Activated CD4-positive, CD25-positive, alpha-beta regulatory T cell treated with anti-CD3 and anti-CD28 coated beads, Interleukin-2, amount 50 U/mL, for 24 hours (primary cell): ENCODE measurements around the gene TMEM72.
A peak's percentile ranks its signal among the peaks of the same experiment; 100 is the strongest.
"Not testable (repeated sequence)": the region's sequence is repeated elsewhere in the genome, so short reads cannot be mapped to it uniquely, and the experiment has no call there.

Source experiments
- ATAC-seq, 2 donors: fragments of 150-1000 bp; cut with Tn5 transposase; one replicate each; pipeline ENCODE4 v1.10.0; 2021; ENCODE audit warnings: mild to moderate bottlenecking in 1 of 2, moderate library complexity in 1 of 2

Gene TMEM72

DNA sequence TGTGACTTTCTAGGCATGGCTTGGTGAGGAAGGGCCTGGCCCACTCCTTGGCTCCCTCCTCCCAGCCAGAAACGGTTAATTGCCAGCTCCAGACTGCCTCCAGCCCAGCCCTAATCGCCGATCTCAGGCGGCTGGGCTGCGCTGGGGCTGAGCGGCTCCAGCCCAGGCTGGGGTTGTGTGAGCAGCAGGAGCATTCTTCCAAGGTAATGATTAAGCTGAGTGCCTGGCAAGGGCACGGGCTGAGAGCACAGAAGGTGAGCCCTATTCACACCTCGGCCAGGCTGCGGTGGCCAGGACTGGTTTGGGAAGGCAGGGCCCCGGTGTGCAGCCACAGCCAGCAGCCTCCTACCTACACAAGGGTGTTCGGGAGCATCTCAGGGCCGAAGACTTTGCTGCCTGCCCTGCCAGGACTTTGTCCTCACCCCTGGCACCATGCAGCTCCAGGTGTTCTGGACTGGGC, at the start of gene TMEM72:
TSS of gene TMEM72 (plus strand) at position 257 of the 460 bp plus-strand sequence. CDS start at position 433, 176 bp downstream.
- ATAC-seq = no peak

DNA sequence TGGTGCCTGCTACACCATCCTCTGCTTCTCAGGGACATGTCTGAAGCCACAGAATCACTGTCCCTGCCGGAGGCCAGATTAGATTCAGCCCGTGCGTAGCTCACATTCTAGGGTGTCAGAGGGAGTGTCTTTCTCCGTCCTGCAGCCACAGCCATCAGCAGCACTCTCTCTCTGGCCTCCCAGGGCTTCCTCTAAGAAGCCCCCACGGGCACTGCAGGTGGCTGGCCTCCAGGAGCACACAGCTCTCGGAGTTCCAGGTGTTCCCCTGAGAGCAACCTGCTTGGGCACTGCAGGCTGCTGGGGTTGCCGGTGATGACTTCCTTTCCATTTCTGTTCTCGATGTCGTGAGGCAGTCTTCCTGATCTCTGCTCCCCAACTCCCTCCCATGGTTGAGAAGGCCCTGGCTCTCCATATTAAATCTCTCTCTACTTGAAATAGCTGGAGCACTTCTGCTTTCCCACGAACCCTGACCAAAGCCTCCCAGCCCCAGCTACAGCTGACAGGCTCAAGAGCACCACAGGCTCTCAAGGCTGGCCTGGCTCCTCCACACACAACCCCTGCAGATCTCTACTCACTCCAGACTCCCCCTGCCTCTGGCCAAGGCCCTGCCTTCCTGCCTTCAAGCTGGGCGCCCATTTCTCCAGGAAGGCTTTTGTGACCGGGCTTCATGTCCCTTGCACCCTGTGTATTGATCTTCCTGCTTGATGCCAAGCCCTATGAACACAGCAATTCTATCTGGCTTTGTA, 49.0 kb upstream of the TMEM72 start:
- no peak for ATAC-seq

DNA sequence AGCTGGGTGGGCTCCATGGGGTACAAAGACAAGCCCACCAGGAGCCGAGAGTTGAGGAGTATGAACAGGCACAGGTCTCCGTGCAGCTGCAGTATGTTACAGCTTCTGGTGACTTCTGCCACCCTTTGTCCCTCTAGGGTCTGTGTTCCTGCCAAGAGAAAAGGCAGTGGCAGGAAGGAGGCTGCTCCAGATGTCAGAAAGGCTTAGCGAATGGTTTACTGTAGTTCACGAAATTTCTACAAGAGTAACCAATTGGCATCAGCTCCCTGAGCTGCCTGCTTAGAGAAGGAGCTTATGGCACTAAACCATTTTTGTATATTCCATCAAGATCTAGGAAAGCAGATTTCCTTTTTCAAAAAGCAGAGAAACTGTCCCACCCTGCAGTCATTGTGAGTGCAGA, 48.2 kb upstream of the TMEM72 start:
- no peak for ATAC-seq

DNA sequence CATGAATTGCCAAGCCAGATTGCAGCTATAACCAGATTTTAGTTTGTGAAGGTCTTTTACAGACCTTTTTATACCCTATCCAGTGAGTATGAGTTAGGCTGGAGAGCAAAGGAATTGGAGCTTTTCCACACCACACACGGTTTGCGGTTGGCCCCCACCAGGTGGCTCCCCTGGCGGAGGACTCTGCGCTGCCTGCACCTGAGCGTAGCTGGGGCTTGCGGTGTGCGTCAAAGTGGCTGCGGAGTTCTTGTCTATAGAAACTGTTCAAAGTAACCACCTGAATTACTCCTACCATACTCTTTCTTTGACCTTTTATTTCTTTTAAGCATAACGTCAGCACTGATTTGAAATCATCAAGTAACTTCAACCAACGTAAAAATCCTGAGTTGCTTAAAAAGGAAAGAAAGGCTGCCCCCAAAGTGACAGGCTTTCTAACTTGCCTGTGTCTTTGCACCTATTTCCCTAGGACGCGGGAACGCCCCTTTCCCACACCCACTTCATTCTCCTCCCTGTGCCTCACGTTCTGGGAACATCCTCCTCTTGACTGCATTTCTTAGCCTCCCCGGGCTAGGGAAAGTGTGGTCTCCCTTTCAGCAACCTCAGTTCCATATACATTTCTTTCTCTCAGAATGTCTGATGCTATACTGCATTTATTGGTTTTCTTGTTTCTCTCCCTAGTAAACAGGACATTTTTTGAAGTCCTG, 47.6 kb upstream of the TMEM72 start:
- no peak for ATAC-seq

DNA sequence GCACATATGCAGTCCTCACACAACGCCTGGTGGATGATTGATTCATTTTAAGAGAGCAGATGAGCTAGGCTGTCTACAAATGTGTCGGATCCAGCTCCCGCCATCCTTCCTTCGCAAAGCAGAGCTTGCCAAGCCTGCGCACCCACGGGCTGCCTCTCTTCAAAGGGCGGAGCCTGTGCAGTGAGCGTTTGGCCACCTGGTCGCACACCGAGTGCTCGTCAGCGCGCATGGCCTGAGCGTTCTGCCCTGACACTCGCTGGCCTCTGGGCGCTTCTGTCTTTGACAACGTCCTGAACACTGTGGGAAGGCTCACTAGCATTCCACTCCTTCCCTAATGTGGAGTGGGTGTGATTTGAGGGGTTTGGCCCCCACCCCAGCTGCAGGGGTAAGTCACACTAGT, 47.1 kb upstream of the TMEM72 start:
- peak; percentile 31 to 43 for ATAC-seq

DNA sequence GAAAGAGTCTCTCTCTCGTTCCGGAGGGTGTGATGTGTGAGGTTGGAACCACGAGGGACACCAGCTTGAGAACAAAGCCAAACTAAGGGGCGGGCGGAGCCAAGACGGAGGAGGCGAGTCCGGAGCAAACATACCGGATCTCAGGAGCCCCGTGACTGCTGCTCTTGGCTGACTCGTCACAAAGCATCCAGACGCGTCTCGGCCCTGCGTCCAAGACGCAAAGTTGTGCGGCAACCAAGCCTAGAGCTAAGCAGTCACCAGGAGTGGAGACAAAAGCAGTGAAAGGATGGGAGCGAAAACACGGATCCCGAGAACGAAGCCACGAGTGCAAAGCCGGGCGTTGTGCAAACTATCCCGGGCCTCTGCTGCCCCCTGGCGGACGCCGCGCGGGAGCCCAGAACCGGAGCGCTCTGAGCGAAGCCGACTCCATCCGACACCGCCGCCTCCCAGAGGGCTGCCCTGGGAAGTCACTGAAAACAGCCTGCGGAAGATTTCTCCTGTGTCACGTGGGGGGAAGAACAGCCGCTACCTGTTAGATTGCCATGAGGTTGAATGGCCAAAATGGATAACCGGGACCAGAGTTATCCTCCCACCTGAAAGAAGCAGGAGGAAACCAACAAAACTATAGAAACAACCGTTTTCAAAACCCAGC, 46.4 kb upstream of the TMEM72 start:
- peak; percentile 84 to 88 for ATAC-seq

DNA sequence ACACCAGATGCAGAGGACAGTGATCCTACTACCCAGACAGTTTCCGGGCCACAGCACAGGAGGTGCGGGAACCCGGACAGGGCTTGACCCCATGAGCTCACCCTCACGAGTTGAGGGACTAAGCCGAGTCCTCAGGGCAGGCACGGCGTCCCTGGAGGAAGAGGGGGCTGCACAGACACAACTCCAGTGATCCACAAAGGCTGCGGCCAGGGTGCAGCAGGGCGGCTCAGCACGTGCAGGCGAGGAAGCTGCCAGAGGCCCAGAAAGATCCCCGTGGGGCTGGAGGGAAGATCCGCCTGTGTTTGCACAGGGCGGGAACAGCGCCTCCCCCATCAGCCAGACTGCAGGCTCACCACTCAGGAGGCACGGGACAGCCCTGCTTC, 45.9 kb upstream of the TMEM72 start:
- no peak for ATAC-seq

DNA sequence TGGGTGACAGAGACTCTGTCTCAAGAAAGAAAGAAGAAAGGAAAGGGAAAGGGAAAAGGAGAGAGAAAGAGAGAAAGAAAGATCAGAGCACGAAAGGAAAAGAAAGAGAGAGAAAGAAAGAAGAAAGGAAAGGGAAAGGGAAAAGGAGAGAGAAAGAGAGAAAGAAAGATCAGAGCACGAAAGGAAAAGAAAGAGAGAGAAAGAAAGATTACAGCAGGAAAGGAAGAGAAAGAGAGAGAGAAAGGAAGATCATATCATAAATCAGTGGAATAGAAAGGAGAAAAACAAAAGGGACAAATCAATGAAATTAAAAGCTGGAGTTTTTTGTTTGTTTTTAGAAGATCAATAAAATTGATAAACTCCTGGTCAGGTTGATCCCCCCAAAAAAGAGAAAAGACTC, 44.8 kb upstream of the TMEM72 start:
- ATAC-seq = not testable (repeated sequence)

DNA sequence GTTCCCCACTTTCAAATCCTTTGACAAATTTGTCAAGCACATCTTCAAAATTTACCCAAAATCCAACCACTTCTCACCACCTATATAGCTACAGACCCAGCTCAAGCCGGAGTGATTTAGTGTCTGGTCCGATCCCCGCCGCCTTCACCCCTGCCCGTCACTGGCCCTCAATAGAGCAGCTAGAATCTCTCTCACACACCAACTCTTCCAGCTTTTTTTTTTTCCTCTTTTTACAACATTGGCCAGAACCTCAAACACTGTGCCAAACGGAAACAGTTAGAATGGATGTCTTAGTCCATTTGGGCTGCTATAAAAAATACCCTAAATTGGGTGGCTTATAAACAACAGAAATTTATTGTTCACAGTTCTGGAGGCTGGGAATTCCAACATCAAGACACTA, 41.1 kb upstream of the TMEM72 start:
- ATAC-seq = no peak

DNA sequence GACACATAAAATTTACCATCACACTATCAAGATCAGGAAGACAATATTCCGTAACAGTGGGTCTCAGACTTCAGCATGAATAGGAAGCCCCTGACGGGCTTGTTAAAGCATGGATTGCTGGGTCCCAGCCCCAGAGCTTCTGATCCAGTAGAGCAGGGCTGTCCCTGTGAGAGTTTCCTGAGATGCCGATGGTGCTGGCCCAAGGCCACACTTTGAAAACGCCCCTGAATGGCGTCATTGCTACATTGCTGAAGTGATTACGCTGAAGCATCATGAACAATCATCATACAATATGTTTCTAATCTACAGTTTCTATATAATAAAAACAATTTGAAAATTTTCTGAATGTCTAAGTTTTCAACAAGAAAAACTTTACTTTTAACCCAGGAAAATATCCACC, 38.0 kb upstream of the TMEM72 start:
- ATAC-seq = no peak

DNA sequence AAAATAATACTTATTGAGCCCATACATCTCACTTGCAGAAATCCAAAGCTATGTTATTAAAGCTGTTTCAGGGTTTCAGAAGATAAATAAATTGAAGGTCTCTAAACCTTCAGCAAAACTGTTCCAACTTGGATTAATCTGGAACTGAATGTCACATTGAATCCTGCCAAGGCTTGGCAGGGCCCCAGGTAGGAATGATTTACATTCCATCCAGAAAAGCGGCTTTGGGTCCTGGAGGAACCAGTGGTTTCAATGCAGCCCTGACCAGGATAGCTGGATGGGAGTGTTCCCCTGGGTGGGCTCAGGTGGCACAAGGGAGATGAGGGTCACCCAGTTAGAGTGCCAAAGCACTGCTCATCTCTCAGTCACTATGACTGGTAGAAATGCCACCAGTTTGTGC, 37.0 kb upstream of the TMEM72 start:
- no peak for ATAC-seq

DNA sequence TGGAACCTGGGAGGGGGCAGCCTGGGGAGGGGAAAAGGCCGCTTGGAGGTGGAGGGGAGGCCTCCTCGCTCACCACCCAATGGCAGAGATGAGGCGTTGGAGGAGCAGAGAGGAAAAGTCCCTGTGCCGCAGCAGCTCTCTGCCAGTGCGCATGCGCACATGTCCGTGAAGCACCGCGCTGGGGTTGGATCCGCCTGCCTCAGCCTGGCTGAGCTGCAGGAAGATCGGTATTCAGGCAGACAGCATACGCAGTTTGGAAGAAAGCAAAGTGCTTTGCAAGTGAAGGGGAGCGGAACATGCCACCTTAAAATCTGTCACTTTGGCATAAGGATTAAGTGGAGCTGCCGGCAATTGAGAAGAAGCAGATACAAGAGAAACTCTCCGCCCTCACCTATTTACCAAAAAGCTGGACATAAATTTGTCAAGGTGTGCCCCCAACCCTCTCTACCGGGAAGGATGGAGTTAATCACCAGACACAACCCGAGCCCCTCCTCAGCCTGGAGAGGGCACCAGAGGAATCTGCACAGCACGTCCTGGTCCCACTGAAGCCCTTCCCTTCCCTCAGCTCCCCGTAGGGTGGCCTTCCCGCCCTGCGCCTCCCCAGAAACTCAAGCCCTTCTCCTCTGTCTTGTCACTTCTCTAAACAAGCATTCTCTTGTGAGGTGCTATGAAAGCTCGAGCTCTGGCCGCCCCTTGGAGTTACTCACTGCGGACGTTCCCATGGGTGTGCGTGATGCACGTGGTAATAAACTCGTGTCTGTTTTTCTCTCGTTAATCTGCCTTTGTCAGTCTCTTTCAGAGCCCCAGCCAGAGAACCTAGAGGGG, 32.2 kb upstream of the TMEM72 start:
- ATAC-seq = peak; percentile 73 to 74

DNA sequence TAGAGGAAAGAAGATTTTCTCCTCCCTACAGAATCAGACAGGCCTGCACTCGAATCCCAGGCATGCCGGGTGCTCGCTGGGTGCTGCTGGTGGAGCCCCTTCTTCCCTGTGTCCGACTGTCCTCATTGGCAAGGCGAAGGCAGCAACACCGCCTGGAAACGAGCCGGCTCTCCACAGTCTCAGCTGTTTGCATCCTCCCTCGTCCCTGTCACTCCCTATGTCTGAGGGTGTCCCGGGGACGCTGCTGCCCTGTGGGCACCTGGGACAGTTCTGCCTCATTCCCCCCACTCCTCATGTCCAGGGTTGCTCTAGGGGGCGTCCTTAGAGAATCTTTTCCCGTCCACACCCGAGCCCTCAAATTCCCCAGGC, 31.6 kb upstream of the TMEM72 start:
- no peak for ATAC-seq

DNA sequence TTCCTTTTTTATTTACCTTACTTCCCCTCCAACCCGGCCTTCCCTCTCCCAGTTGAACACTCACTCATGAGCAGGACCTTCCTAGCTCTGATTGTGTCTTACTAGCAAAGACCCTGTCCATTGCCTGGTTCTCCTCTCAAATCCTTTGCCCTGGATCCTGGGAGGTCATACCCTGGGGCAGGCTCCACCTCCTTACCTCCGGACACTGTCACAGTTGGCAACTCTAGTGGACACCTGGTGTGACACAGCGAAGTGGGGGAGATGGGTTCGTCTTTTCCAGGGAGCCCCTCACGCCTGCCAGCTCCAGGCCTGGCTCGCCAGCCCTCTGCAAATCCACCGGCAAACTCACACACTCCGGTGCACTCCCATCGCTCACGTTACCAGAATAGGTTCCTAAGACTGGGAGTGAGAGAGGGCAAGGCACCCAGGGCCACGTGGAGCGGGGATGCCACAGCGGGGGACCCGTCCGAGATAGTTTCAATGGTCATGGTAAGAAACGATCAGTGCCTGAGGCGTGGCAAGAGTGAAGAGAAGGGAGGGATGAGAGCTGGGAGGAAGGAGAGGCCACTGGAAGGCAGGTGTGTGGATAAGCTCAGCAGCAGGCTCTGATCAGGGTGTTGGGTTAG, 30.9 kb upstream of the TMEM72 start:
- ATAC-seq = no peak

DNA sequence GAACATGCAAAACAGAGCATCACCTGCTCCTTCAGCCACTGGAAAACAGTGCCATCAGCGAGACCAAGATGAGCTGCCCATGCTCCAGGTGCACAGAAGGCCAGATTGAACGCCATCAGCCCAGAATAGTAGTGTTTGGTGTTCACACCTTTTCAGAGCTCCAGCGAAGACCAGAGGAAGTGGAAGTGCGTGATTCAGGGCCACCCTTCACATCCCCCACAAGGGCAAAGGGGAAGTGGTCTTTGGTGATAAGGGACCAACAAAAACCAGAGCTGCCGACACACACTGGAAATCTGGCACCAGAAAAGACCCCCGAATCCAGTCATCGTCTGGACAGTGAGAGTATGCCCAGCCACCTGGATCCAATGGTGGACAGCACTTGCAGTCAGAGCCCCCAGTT, 29.5 kb upstream of the TMEM72 start:
- no peak for ATAC-seq

DNA sequence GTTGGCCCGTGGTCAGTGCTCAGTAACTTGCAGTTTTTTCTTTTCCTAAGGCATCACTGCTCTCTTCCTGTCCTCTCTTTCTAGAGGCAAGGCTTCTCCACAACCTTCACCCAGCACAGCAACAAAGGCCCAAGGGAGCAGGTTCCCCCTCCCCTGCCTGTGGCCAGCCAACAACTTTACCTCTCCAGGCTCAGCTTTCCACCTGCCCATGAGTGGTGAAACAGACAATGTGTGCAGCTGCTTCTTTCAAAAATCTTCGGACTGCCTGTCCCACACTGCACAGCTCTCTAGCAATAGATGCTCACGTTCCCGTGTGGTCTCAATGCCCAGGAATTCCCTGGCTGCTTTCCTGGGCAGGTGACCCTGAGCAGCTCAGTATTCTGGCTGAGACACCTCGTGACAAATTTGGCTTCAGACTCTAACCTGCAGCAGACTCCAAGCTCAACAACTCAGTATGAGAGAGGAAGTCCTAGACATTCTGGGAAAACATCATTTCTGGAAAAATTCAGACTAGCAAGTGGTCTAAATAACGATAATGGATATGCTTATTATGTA, 28.9 kb upstream of the TMEM72 start:
- ATAC-seq = no peak

DNA sequence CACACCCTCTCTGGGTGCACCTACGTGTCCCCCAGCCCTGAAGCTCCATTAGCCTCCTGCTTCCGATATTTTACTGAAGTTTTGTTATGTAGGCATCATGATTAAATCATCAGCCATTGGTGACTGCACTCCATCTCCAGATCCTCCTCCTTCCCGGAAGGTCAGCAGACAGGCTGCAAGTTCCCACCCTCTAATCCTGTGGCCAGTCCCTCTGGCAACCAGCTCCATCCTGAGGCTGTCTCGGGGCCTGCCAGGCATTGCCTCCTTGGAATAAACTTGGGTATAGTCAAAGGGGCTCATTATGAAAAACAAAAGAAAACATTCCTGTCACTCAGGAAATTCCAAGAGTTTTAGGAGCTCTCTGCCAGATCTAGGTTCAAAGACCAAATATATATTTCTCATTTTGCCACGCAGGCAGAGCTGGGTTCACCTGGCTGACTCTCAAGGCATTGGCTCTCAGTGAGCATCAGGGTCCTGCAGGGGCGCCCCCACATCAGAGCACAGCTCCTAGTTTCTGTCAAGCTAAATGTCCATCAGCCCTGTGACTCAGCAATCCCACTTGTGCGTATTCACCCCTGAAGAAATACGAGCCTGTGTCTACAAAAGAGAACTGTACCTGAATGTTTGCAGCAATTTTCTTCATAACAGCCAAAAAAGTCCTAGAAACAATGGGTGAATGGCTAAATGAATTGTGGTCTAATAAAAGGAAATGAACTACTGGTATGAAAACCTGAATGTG, 27.4 kb upstream of the TMEM72 start:
- ATAC-seq = no peak

DNA sequence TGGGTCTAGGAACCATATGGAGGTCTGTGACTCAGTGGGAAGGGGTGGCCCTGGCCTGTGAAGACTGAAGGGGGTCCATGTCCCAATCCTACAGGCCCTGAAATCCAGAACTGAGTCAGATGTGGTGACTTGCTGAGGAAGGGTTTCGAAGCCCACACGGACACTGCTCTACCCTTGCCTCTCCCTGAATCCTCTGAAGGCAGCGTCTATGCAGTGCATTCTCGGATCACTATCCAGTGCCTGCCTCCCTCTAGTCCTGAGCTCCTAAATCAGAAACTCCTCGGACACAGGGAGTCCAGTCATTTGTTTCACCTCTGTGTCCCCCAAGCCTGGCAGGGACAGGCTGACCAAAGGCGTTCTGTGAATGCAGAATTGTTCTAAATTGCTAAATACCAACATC, 25.4 kb upstream of the TMEM72 start:
- no peak for ATAC-seq

DNA sequence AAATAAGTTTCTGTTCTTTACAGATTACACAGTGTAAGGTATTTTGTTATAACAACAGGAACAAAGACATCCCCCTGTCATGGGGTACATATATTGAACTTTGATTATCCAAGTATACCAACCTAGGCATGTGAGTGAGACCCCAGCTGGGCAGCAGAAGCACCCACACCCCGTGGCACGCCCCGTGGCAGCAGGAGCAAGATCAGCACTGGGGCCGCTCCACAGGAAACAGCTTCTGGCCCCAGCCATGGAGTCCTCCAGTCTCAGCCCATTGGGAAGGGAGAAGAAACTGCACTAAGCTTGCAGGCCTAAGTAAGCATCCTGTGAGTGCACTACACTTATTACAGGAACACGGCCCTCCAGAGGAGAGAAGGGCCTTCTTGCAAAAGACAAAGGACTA, 24.2 kb upstream of the TMEM72 start:
- no peak for ATAC-seq

DNA sequence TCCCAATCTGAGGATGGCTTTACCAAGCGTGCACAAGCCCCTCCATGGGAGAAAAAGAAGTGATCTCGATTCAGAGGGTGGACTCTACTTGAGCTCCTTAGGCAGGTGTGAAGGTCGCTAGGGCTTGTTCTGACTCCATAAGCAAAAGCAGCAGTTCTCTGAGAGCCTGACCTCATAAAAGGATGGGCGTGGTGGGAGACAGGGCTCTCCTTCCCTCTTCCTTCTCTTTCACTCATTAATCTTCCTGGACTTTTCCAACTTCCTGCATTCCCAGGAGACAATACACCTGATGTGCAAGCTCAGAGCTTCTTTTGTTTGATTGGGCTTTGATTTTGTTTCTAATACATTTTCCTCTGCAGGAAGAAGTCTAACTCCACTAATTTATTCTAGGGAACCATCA, 22.3 kb upstream of the TMEM72 start:
- ATAC-seq = no peak

DNA sequence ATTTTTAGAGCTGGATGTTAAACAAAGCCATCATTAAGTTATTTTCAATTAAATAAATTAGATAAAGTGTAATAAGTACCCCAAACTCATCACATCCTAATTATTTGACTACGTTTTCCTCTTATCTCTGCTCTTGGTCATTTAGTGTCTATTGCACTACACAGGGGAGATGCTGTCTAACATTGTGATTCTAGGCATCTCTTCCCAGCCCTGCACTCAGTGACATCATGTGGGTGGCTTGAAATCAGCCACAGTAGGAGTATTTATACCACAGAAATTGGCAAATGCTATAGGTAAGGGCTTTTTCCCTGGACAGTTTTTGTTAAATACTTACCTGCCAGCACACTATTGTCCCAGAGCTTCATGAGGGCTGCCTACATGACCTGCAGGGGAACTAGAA, 21.3 kb upstream of the TMEM72 start:
- no peak for ATAC-seq
